Mesenchymal stem cell (in vitro differentiated cells and primary cell): Measurements from ENCODE around the gene CILP2.

Experiments used
- DNase-seq: peaks from one replicate; pipeline ENCODE4 v3.0.0-alpha.2; 2013
- H2AFZ ChIP-seq: one replicate; pipeline ENCODE4 v1.6.1; 2013; ENCODE audit warnings: low read depth, mild to moderate bottlenecking, control low read depth, inconsistent platforms, low read length, moderate library complexity
- H2AK5ac ChIP-seq: 2 replicates; pipeline ENCODE4 v1.6.1; 2013; ENCODE audit warnings: low read length, moderate library complexity, mild to moderate bottlenecking, inconsistent platforms; ENCODE audit not compliant: severe bottlenecking
- H2BK120ac ChIP-seq: one replicate; pipeline ENCODE4 v1.6.1; 2013; ENCODE audit warnings: low read depth, mild to moderate bottlenecking, inconsistent platforms, low read length, moderate library complexity
- H2BK12ac ChIP-seq, 2 experiments: one replicate each; pipeline ENCODE4 v1.6.1; 2013; ENCODE audit warnings: inconsistent platforms in 2 of 2, low read length in 2 of 2, mild to moderate bottlenecking in 2 of 2, moderate library complexity in 2 of 2, control low read depth in 1 of 2
- H2BK15ac ChIP-seq: one replicate; pipeline ENCODE4 v1.6.1; 2013; ENCODE audit warnings: mild to moderate bottlenecking, low read depth, inconsistent platforms; ENCODE audit not compliant: poor library complexity, severe bottlenecking
- H2BK5ac ChIP-seq: 2 replicates; pipeline ENCODE4 v1.6.1; 2013; ENCODE audit warnings: low read depth, mild to moderate bottlenecking, low read length, control low read depth, inconsistent platforms; ENCODE audit not compliant: poor library complexity, severe bottlenecking
- H3K14ac ChIP-seq, 2 experiments: one replicate each; pipeline ENCODE4 v1.6.1; 2013; ENCODE audit warnings: inconsistent platforms in 2 of 2, low read length in 2 of 2, control low read depth in 1 of 2, mild to moderate bottlenecking in 1 of 2, moderate library complexity in 1 of 2
- H3K18ac ChIP-seq, 2 experiments: one replicate each; pipeline ENCODE4 v1.6.1; 2013; ENCODE audit warnings: inconsistent platforms in 2 of 2, low read length in 2 of 2, control low read depth in 1 of 2, low read depth in 1 of 2, mild to moderate bottlenecking in 1 of 2
- H3K23ac ChIP-seq, 2 experiments: one replicate each; pipeline ENCODE4 v1.6.1; 2013; ENCODE audit warnings: inconsistent platforms in 2 of 2, low read length in 2 of 2, mild to moderate bottlenecking in 2 of 2, moderate library complexity in 2 of 2, control low read depth in 1 of 2
- H3K27ac ChIP-seq: 2 replicates; pipeline ENCODE4 v1.5.1; 2013; ENCODE audit warnings: mild to moderate bottlenecking, moderate library complexity, low read length, control low read depth, inconsistent platforms; ENCODE audit not compliant: poor library complexity, severe bottlenecking
- H3K27me3 ChIP-seq, 2 experiments: 2 replicates each; pipeline versions ENCODE4 v1.6.1 to v1.7.0; 2013; ENCODE audit warnings: low read length in 2 of 2, mild to moderate bottlenecking in 2 of 2, moderate library complexity in 2 of 2, control low read depth in 1 of 2, inconsistent platforms in 1 of 2; ENCODE audit not compliant: control insufficient read depth in 1 of 2, insufficient read depth in 1 of 2
- H3K36me3 ChIP-seq, 2 experiments: 2 replicates each; pipeline versions ENCODE4 v1.6.1 to v1.7.0; 2013; ENCODE audit warnings: low read length in 2 of 2, control low read depth in 1 of 2, inconsistent platforms in 1 of 2, low read depth in 1 of 2, mild to moderate bottlenecking in 1 of 2; ENCODE audit not compliant: insufficient read depth in 2 of 2, control insufficient read depth in 1 of 2
- H3K4ac ChIP-seq, 2 experiments: one replicate each; pipeline ENCODE4 v1.6.1; 2013; ENCODE audit warnings: inconsistent platforms in 2 of 2, low read length in 2 of 2, mild to moderate bottlenecking in 2 of 2, moderate library complexity in 2 of 2, control low read depth in 1 of 2, low read depth in 1 of 2
- H3K4me1 ChIP-seq: 2 replicates; pipeline ENCODE4 v1.6.1; 2013; ENCODE audit warnings: low read depth, low read length, control low read depth; ENCODE audit not compliant: control insufficient read depth, insufficient read depth
- H3K4me2 ChIP-seq: 2 replicates; pipeline ENCODE4 v1.6.1; 2013; ENCODE audit warnings: low read length, mild to moderate bottlenecking, inconsistent platforms; ENCODE audit not compliant: poor library complexity, severe bottlenecking
- H3K4me3 ChIP-seq, 2 experiments: 2 replicates each; pipeline versions ENCODE4 v1.5.1 to v1.7.0; 2013; ENCODE audit warnings: low read length in 2 of 2, mild to moderate bottlenecking in 2 of 2, control low read depth in 1 of 2, low read depth in 1 of 2; ENCODE audit not compliant: insufficient read depth in 1 of 2
- H3K79me1 ChIP-seq: replicated peaks from 2 replicates; pipeline ENCODE4 v1.6.1; 2013; ENCODE audit warnings: mild to moderate bottlenecking, control low read depth, low read length, inconsistent platforms; ENCODE audit not compliant: poor library complexity, severe bottlenecking
- H3K9ac ChIP-seq: 2 replicates; pipeline ENCODE4 v1.7.0; 2013; ENCODE audit warnings: mild to moderate bottlenecking, low read length, moderate library complexity
- H3K9me3 ChIP-seq: 2 replicates; pipeline ENCODE4 v1.7.0; 2013; ENCODE audit warnings: mild to moderate bottlenecking, low read length; ENCODE audit not compliant: control insufficient read depth
- H4K8ac ChIP-seq: one replicate; pipeline ENCODE4 v1.6.1; 2013; ENCODE audit warnings: inconsistent platforms, mild to moderate bottlenecking, low read length, moderate library complexity
- H4K91ac ChIP-seq: one replicate; pipeline ENCODE4 v1.6.1; 2013; ENCODE audit warnings: mild to moderate bottlenecking, low read length, inconsistent platforms
- WGBS: methylation state at CpG from one replicate; pipeline ENCODE4 v1.1.7; 2013; ENCODE audit warnings: mixed read lengths; 5-methylcytosine and 5-hydroxymethylcytosine counted together

Gene CILP2

GRCh38 chr19:19553670-19554069, 15.6 kb downstream of the CILP2 start:
- Histone ChIP-seq H4K91ac (peak overlapping the region; percentile 34), H3K9me3 (no peaks in the 10 kb centered on the region), H3K4me2 (no peak overlapping the region), H3K4me3 (no peak overlapping the region), H2BK5ac (no peak overlapping the region), H2BK12ac (no peak overlapping the region), H3K18ac (no peak overlapping the region), H3K27ac (no peak overlapping the region), H2AFZ (no peak overlapping the region), H2BK120ac (no peak overlapping the region), H3K4me1 (peaks cover 19% of the 10 kb centered on the region), H4K8ac (no peak overlapping the region), H3K23ac (no peak overlapping the region), H3K36me3 (no peaks in the 10 kb centered on the region), H2AK5ac (no peak overlapping the region), H3K14ac (no peak overlapping the region), H3K79me1 (no peaks in the 10 kb centered on the region), H3K27me3 (peaks cover 0 to 30% of the 10 kb centered on the region in 2 experiments), H2BK15ac (no peak overlapping the region), H3K4ac (no peak overlapping the region), H3K9ac (no peak overlapping the region)
- DNase-seq: no peak
- 92% methylated on average over 10 of the region's 10 CpGs for WGBS

DNA sequence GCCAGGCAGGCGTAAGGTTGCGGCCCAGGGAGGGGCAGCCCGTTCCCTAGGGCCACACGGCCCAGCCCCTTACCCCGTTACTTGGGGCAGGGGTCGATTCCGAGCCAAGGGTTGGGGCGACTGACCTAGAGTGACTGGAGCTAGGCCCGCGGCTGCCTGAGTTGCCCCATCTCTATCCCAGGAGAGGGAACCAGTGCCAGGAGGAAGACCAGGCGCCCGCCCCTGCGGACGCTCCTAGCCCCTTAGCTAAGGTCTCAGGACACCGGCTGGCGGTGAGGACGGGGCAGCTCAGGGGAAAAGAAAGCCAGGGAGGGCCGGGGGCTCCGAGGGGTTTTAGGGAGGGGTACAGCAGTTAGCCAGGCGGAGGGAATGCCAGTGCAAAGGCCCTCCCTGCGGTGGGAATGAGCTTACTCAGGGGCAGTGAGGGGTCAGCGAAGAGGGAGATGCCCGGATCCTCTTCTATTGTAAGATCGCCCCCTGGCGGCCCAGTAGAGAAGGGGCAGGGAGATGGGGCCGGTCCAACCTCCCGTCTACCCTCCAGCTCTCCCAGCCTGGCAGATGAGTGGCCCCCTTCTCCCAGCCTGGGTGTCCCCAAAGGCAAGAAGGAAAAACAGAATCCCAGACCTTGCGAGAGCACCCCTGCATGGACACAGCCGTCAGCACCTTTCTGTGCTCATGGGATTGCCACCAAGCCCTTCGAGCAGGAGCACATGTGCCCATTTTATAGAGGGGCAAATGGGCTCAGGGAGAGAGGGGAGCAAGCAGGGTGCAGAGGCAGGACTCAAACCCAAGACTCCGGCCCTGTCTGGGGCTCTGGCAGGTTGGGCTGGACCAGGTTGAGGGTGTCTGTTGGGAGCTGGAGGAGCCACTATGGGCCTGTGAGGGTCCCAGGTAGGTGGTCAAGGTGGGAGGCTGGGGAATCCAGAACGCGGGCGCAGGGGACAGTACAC, 16.3 kb downstream of the CILP2 start:
- Histone ChIP-seq H3K4me2 (no peak overlapping the region), H3K4ac (no peak overlapping the region), H3K9me3 (no peaks in the 10 kb centered on the region)

GRCh38 chr19:19558055-19558454, 20.0 kb downstream of the CILP2 start:
- no peak overlapping the region for H3K23ac ChIP-seq
- H2BK15ac ChIP-seq: no peak overlapping the region
- peaks cover 0 to 5% of the 10 kb centered on the region in 2 experiments for H3K27me3 ChIP-seq
- H3K4me2 ChIP-seq: no peak overlapping the region
- H3K18ac ChIP-seq: no peak overlapping the region
- 86% methylated on average over 15 of the region's 15 CpGs for WGBS
- H3K36me3 ChIP-seq: peaks cover 0 to 3% of the 10 kb centered on the region in 2 experiments
- H3K4ac ChIP-seq: no peak overlapping the region
- no peak overlapping the region for H3K14ac ChIP-seq
- H4K91ac ChIP-seq: no peak overlapping the region
- H3K4me3 ChIP-seq: no peak overlapping the region
- H2AK5ac ChIP-seq: no peak overlapping the region
- H3K9me3 ChIP-seq: no peaks in the 10 kb centered on the region
- H4K8ac ChIP-seq: no peak overlapping the region
- H2BK120ac ChIP-seq: no peak overlapping the region
- no peak for DNase-seq
- peaks cover 4% of the 10 kb centered on the region for H3K4me1 ChIP-seq
- H3K9ac ChIP-seq: no peak overlapping the region
- H2AFZ ChIP-seq: no peak overlapping the region
- H2BK12ac ChIP-seq: no peak overlapping the region
- H2BK5ac ChIP-seq: no peak overlapping the region
- no peak overlapping the region for H3K27ac ChIP-seq
- H3K79me1 ChIP-seq: no peaks in the 10 kb centered on the region

More for the DNA sequence above, 16.3 kb downstream of the CILP2 start:
- H2AK5ac ChIP-seq: no peak overlapping the region
- no peak overlapping the region for H3K4me3 ChIP-seq
- H3K23ac ChIP-seq: peak overlapping the region in 1 of 2 experiments; percentile 23
- peak overlapping the region; percentile 34 for H4K91ac ChIP-seq
- peaks cover 0 to 23% of the 10 kb centered on the region in 2 experiments for H3K27me3 ChIP-seq
- H4K8ac ChIP-seq: no peak overlapping the region
- DNase-seq: peak; percentile 47
- no peak overlapping the region for H2BK5ac ChIP-seq
- H3K79me1 ChIP-seq: no peaks in the 10 kb centered on the region
- no peak overlapping the region for H2BK120ac ChIP-seq
- H3K14ac ChIP-seq: no peak overlapping the region
- 66% methylated on average over 30 of the region's 34 CpGs for WGBS
- H3K18ac ChIP-seq: no peak overlapping the region
- no peak overlapping the region for H2BK15ac ChIP-seq
- H2BK12ac ChIP-seq: no peak overlapping the region
- H3K36me3 ChIP-seq: no peaks in the 10 kb centered on the region
- H3K4me1 ChIP-seq: peaks cover 19% of the 10 kb centered on the region
- no peak overlapping the region for H3K9ac ChIP-seq
- H3K27ac ChIP-seq: no peak overlapping the region
- H2AFZ ChIP-seq: no peak overlapping the region

GRCh38 chr19:19558636-19559035, 20.6 kb downstream of the CILP2 start:
- peaks cover 0 to 5% of the 10 kb centered on the region in 2 experiments for H3K27me3 ChIP-seq
- H2BK120ac ChIP-seq: no peak overlapping the region
- H4K8ac ChIP-seq: no peak overlapping the region
- no peak overlapping the region for H2BK12ac ChIP-seq
- no peaks in the 10 kb centered on the region for H3K9me3 ChIP-seq
- H3K4me3 ChIP-seq: no peak overlapping the region
- H3K27ac ChIP-seq: no peak overlapping the region
- H4K91ac ChIP-seq: no peak overlapping the region
- no peak overlapping the region for H3K14ac ChIP-seq
- H3K18ac ChIP-seq: no peak overlapping the region
- no peak overlapping the region for H3K9ac ChIP-seq
- 94% methylated on average over 15 of the region's 16 CpGs for WGBS
- no peak overlapping the region for H2BK15ac ChIP-seq
- H3K36me3 ChIP-seq: peaks cover 0 to 3% of the 10 kb centered on the region in 2 experiments
- no peak overlapping the region for H3K4me2 ChIP-seq
- H3K4me1 ChIP-seq: peaks cover 4% of the 10 kb centered on the region
- no peak overlapping the region for H3K23ac ChIP-seq
- no peaks in the 10 kb centered on the region for H3K79me1 ChIP-seq
- no peak overlapping the region for H3K4ac ChIP-seq
- H2BK5ac ChIP-seq: no peak overlapping the region
- no peak overlapping the region for H2AK5ac ChIP-seq
- no peak overlapping the region for H2AFZ ChIP-seq
- no peak for DNase-seq
